Esophagus muscularis mucosa (tissue), 3 donors: Measurements from ENCODE around the gene PTPRD.

ENCODE experiments used
- POLR2A ChIP-seq: fragments of 450-650 bp; IDR thresholded peaks from one replicate; pipeline ENCODE4 v1.6.1; 2017; ENCODE audit warnings: antibody characterized with exemption, moderate library complexity, mild to moderate bottlenecking, low read depth
- TF ChIP-seq, protein P1 (sequence below), 3 experiments: fragments of 200-600 bp in 2 of 3; fragments of 450-650 bp in 1 of 3; sonication (generic) in 2 of 3; IDR thresholded peaks; one replicate each; pipeline ENCODE4 v1.5.1; 2017 to 2019; ENCODE audit warnings: antibody characterized with exemption in 3 of 3, mild to moderate bottlenecking in 2 of 3, moderate library complexity in 1 of 3

DNA sequence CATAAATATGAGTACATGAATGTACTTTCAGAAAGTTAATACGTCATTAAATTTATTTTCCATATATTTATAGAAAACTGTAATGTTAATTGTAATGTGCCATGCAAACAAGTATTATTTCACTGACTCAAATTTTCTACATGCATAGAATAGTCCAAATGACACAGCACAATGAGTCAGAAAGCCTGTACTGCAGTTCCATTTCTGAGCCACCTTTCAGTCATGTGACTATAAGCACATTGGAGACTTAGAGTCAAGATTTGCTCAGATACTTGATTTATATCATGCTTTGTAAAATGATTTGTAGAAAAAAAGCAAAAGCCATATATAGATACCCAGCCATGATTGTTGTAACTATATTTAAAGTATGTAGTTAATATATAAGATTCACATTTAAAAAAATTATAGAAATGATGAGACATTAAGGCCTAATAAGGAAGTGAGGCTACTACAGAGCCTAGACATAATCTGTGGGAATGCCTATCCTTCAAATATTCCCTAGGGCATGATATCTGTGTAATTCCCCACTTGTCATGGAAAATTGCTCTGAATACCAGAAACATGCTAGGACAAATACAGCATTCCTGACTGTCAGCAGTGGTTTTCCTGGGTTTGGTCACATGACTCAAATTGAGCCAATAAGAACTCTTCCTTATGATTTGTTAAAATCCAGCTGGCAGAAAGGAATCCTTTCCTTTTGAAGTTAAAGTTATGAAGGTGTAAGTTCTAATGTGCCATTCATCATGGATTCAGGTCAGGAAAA is 50.0 kb downstream of the PTPRD start:
- no peak for TF ChIP-seq POLR2A
- TF ChIP-seq, protein P1, sequence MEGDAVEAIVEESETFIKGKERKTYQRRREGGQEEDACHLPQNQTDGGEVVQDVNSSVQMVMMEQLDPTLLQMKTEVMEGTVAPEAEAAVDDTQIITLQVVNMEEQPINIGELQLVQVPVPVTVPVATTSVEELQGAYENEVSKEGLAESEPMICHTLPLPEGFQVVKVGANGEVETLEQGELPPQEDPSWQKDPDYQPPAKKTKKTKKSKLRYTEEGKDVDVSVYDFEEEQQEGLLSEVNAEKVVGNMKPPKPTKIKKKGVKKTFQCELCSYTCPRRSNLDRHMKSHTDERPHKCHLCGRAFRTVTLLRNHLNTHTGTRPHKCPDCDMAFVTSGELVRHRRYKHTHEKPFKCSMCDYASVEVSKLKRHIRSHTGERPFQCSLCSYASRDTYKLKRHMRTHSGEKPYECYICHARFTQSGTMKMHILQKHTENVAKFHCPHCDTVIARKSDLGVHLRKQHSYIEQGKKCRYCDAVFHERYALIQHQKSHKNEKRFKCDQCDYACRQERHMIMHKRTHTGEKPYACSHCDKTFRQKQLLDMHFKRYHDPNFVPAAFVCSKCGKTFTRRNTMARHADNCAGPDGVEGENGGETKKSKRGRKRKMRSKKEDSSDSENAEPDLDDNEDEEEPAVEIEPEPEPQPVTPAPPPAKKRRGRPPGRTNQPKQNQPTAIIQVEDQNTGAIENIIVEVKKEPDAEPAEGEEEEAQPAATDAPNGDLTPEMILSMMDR (IDR thresholded peaks at IDR 0.05) = no peak
